ENCODE data around the gene AMBRA1. TPM values are rescaled to one million over a fixed set of nuclear protein-coding genes. Genes with fewer than 3 reads are reported as not detected.

Gene AMBRA1
- total and polyA plus RNA-seq, 2 donors (not counting 3 experiments of a cell fraction or from before 2014, with no cell fraction given) = 18.4 to 32.4 TPM

DNA sequence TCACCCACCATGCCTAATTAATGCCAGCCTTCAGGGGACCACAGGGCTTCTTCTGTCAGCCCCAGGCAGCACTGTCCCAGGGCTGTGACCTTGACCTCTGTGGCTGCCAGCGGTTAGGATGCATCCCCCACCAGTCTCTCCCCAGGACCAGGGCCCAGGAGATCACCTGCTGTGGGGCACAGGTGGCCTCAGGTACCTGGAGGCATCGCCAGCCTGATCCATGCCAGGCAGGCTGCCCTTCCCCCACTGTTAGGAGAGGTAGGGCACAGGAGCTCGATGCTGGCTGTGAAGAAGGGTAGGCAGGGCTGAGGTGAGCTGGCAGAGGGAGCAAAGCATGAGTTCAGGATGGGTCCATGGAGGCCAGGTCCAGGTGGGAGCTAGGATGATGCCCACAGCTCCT, 229.0 kb downstream of the AMBRA1 start:
- H3K9ac ChIP-seq (replicated peaks; ENCODE audit: extremely low read depth, insufficient read depth, low read length) = no peak overlapping the region
- CTCF ChIA-PET = interaction anchor here (1.0 to 11.6 kb wide), 8 partner anchors 9 to 165 kb away, joined by 3 to 200 read pairs (median 3); partner anchors contain the start of gene DGKZ
- no peaks in the 10 kb centered on the region for H3K9me1 ChIP-seq (replicated peaks; ENCODE audit: control insufficient read depth, extremely low read depth, insufficient read depth, low read length)
- DNase-seq (ENCODE audit: low read depth, low spot score) (no peak), FAIRE-seq (no peak)
- no peaks in the 10 kb centered on the region for H4K20me1 ChIP-seq (replicated peaks; ENCODE audit: control insufficient read depth, extremely low read depth, insufficient read depth, low read length)
- H3K79me2 ChIP-seq (ENCODE audit: control insufficient read depth, insufficient read depth, low read length) = peaks cover 36% of the 10 kb centered on the region
- no peaks in the 10 kb centered on the region for H3K27me3 ChIP-seq (ENCODE audit: control insufficient read depth in 2 of 2, insufficient read depth in 2 of 2, low read length in 2 of 2)
- H3K9me3 ChIP-seq (replicated peaks; ENCODE audit: control insufficient read depth, insufficient read depth, low read length) = no peaks in the 10 kb centered on the region
- H2AFZ ChIP-seq (ENCODE audit: low read depth, low read length) = no peak overlapping the region
- H3K27ac ChIP-seq (ENCODE audit: insufficient read depth, low read depth, low read length) = no peak overlapping the region
- BruUV-seq (replicated peaks) = no TSS peak
- POLR2A ChIA-PET = interaction anchor here (0.6 kb wide), 1 partner anchor 373 kb away, joined by 4 read pairs; no protein-coding TSS in a partner anchor
- no peak overlapping the region for H3K4me3 ChIP-seq (replicated peaks in 1 of 3; ENCODE audit: insufficient read depth in 1 of 3, low read depth in 1 of 3, low read length in 3 of 3)
- peaks cover 0 to 2% of the 10 kb centered on the region in 2 experiments for H3K36me3 ChIP-seq (ENCODE audit: control insufficient read depth in 2 of 2, extremely low read depth in 1 of 2, insufficient read depth in 2 of 2, low read length in 2 of 2)
- H3K4me2 ChIP-seq (ENCODE audit: insufficient read depth, low read length) = no peak overlapping the region
- intact Hi-C loops (cut with micrococcal nuclease) (no loop called here), dilution Hi-C loops (cut with MboI; ENCODE audit: extremely low pct_ligation_motif_present, low sequenced_read_pairs) (no loop called here)
- H3K4me1 ChIP-seq (ENCODE audit: control insufficient read depth, extremely low read depth, insufficient read depth, low read length) = peaks cover 34% of the 10 kb centered on the region
- TF ChIP-seq JUN (IDR thresholded peaks at IDR 0.05; ENCODE audit: borderline replicate concordance, insufficient read depth, insufficient read length, low read depth) = no peak
- TF ChIP-seq POLR2AphosphoS5 (IDR thresholded peaks at IDR 0.05; ENCODE audit: insufficient read depth, low read depth, low read length) = no peak
- no peak for TF ChIP-seq EZH2 (IDR thresholded peaks at IDR 0.05; ENCODE audit: borderline replicate concordance, low read depth, low read length, severe bottlenecking)
- TF ChIP-seq FOS (IDR thresholded peaks at IDR 0.05; ENCODE audit: borderline replicate concordance, insufficient read depth, low read length) = no peak
- TF ChIP-seq, protein P1, sequence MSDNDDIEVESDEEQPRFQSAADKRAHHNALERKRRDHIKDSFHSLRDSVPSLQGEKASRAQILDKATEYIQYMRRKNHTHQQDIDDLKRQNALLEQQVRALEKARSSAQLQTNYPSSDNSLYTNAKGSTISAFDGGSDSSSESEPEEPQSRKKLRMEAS (IDR thresholded peaks at IDR 0.05; ENCODE audit: insufficient read depth, insufficient read length) = no peak
- TF ChIP-seq GATA2 (IDR thresholded peaks at IDR 0.05; ENCODE audit: insufficient read depth, insufficient read length, low read depth, low read length) = no peak
- TF ChIP-seq MYC (IDR thresholded peaks at IDR 0.05; ENCODE audit: low read depth, low read length) = no peak
- TF ChIP-seq CTCF (IDR thresholded peaks at IDR 0.05; ENCODE audit: extremely low read depth in 1 of 2, insufficient read depth in 1 of 2, low read depth in 1 of 2, low read length in 2 of 2) = no peak
- TF ChIP-seq POLR2A (IDR thresholded peaks at IDR 0.05; ENCODE audit: low read depth, low read length) = no peak
